ENCODE data around the gene ZNF536. TPM values are rescaled to one million over a fixed set of nuclear protein-coding genes. Genes with fewer than 3 reads are reported as not detected.
"Not testable (repeated sequence)": the region's sequence is repeated elsewhere in the genome, so short reads cannot be mapped to it uniquely, and the experiment has no call there.

ZNF536 gene
- total RNA-seq, 1 donor from 2014 or later = not detected

GRCh38 chr19:30481063-30481462 lies 108.9 kb downstream of the ZNF536 start:
- no peak for DNase-seq (ENCODE audit: low read depth in 2 of 2)

- DNase-seq (ENCODE audit: low read depth in 2 of 2) = no peak
Measured at GRCh38 chr19:30481823-30482222, 109.6 kb downstream of the ZNF536 start.

- DNase-seq (ENCODE audit: low read depth in 2 of 2) = no peak
Measured at GRCh38 chr19:30482956-30483355, 110.8 kb downstream of the ZNF536 start.

GRCh38 chr19:30486250-30486649 lies 114.1 kb downstream of the ZNF536 start:
- DNase-seq (ENCODE audit: low read depth in 2 of 2) = not testable (repeated sequence)

- no peak for DNase-seq (ENCODE audit: low read depth in 2 of 2)
Measured at GRCh38 chr19:30487178-30487577, 115.0 kb downstream of the ZNF536 start.

- DNase-seq (ENCODE audit: low read depth in 2 of 2) = no peak
Measured at GRCh38 chr19:30488191-30488590, 116.0 kb downstream of the ZNF536 start.

GRCh38 chr19:30490760-30491159 lies 118.6 kb downstream of the ZNF536 start:
- no peak for DNase-seq (ENCODE audit: low read depth in 2 of 2)

- no peak for DNase-seq (ENCODE audit: low read depth in 2 of 2)
Measured at GRCh38 chr19:30492586-30493270, 120.5 kb downstream of the ZNF536 start.

- no peak for DNase-seq (ENCODE audit: low read depth in 2 of 2)
Measured at GRCh38 chr19:30497034-30497433, 124.8 kb downstream of the ZNF536 start.

GRCh38 chr19:30498085-30498484 lies 125.9 kb downstream of the ZNF536 start:
- DNase-seq (ENCODE audit: low read depth in 2 of 2) = not testable (repeated sequence)

- DNase-seq (ENCODE audit: low read depth in 2 of 2) = no peak
Measured at GRCh38 chr19:30498707-30499106, 126.5 kb downstream of the ZNF536 start.

GRCh38 chr19:30504272-30504671 lies 132.1 kb downstream of the ZNF536 start:
- DNase-seq (ENCODE audit: low read depth in 2 of 2) = no peak

GRCh38 chr19:30512176-30513081 lies 140.2 kb downstream of the ZNF536 start:
- DNase-seq (ENCODE audit: low read depth in 2 of 2) = no peak

- no peak for DNase-seq (ENCODE audit: low read depth in 2 of 2)
Measured at GRCh38 chr19:30513082-30513411, 140.9 kb downstream of the ZNF536 start.

- DNase-seq (ENCODE audit: low read depth in 2 of 2) = no peak
Measured at GRCh38 chr19:30516111-30516510, 143.9 kb downstream of the ZNF536 start.

- no peak for DNase-seq (ENCODE audit: low read depth in 2 of 2)
Measured at GRCh38 chr19:30516531-30516930, 144.3 kb downstream of the ZNF536 start.

- no peak for DNase-seq (ENCODE audit: low read depth in 2 of 2)
Measured at GRCh38 chr19:30518965-30519606, 146.9 kb downstream of the ZNF536 start.

- DNase-seq (ENCODE audit: low read depth in 2 of 2) = no peak
Measured at GRCh38 chr19:30519607-30520205, 147.5 kb downstream of the ZNF536 start.

GRCh38 chr19:30520735-30521479 lies 148.7 kb downstream of the ZNF536 start:
- DNase-seq (ENCODE audit: low read depth in 2 of 2) = no peak

- DNase-seq (ENCODE audit: low read depth in 2 of 2) = no peak
Measured at GRCh38 chr19:30521937-30522336, 149.8 kb downstream of the ZNF536 start.

GRCh38 chr19:30522341-30522740 lies 150.2 kb downstream of the ZNF536 start:
- no peak for DNase-seq (ENCODE audit: low read depth in 2 of 2)
